GM18867 (cell line): Measurements from ENCODE around the gene CCT8L2.
"Not testable (repeated sequence)": the region's sequence is repeated elsewhere in the genome, so short reads cannot be mapped to it uniquely, and the experiment has no call there.

ENCODE experiments used
- ATAC-seq: cut with Tn5 transposase; IDR thresholded peaks from one replicate; pipeline ENCODE4 v1.9.1; 2021; ENCODE audit warnings: mild to moderate bottlenecking, moderate library complexity; ENCODE audit not compliant: unreplicated experiment

CCT8L2 gene

DNA sequence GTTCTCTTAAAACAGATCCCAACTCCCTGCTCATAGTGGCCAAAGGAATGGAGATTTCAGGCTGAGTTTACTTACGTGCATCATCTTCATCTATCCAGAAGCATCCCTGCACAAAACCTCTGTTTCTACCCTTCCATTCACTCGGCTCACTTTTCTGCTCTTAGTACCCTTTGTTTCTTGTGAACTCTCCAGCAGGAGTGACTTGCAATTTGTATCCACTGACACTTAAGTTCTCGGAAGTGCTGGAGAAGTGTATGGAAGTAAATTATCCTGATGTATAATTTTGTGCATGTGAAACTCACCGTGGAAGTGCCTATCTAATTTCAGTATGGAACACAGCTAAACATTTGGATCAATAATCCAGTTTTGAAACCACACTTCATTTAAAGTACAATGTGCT, 7.0 kb upstream of the CCT8L2 start:
- not testable (repeated sequence) for ATAC-seq

DNA sequence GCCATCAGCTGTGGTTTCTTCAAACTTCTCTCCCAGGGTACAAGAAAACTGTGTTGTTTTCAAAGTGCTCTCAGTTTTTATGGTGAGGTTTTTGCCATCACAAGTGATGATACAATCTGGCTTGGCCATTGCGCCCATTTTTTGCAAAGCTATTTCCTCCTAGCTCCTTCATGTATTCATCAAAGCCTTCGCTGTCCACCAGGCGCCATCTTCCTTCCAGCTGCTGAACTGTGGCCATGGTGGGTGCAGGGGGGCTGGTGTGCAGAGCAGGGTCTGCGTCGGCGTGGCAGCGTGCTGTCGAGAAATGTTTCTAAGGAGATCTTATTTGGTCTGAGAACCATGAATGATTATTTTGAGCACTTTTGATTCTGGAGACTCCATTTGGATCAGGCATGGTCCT, 2.6 kb upstream of the CCT8L2 start:
- ATAC-seq, result not testable (repeated sequence)

DNA sequence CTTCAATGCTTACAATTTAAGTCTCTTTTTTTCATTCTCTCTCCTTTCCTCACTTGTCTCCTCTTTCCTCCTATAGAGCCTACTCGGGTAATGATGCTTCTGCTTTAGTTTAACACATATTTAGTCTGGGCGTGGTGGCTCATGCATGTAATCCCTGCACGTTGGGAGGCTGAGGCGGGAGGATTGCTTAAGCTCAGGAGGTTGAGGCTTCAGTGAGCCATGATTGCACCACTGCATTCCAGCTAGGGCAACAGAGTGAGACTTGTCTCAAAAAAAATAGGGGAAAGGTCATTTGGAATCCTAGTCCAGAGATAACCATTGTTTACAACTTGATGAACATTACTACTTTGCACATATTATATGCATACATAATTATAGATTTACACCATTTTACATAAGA, 1.4 kb upstream of the CCT8L2 start:
- ATAC-seq, result no peak

DNA sequence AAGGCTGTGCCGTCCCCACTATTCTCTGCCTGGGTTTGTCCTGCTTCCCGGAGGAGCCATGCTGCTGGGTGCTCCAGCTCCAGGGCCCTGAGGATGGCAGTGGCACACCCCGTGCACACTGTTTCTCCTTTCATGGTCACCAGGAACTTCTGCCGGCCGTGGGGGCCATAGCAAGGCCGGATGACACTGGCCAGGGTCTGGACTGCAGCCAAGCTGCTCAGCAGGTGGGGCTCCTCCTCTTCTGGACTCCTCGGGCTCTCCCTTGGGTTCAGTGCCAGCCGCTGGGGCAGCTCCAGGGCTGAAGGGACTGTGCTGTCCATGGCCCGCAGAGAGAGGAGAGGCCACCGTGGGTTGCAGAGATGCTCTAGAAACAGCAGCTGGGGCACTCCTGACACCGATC, 379 bp downstream of the CCT8L2 start:
- ATAC-seq, result not testable (repeated sequence)

DNA sequence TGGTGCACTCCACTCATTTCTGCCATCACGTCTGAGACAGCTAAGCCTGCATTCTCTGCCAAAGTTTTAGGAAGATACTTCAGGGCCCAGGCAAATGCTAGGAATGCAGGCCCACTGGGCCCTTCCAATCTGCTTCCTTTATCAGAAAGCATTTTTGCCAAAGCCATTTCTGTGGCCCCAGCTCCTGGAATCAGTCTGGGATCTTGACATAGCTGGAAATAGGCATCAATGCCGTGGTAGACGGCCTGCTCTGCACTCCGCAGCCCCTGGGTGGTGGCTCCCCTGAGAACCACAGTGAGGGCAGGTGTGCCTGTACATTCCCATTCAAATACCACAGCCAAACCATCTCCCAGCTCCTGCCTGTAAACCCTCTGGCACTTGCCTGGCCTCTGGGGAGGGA, 1.5 kb downstream of the CCT8L2 start:
- ATAC-seq, result not testable (repeated sequence)

DNA sequence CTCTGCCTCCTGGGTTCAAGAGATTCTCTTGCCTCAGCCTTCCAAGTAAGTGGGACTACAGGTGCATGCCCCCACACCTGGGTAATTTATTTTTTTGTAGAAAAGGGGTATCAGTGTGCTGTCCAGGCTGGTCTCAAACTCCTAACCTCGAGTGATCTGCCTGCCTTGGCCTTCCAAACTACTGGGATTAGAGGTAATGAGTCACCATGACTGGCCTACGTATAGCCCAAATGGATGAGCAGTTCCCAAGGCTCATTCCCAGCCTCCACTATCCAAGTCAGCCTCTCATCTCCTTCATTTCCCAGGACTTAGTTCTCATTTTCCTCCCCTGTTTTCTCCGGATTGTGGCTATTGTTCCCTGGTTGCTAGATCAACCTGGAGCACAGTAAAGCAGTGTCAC, 5.6 kb downstream of the CCT8L2 start:
- no peak for ATAC-seq

DNA sequence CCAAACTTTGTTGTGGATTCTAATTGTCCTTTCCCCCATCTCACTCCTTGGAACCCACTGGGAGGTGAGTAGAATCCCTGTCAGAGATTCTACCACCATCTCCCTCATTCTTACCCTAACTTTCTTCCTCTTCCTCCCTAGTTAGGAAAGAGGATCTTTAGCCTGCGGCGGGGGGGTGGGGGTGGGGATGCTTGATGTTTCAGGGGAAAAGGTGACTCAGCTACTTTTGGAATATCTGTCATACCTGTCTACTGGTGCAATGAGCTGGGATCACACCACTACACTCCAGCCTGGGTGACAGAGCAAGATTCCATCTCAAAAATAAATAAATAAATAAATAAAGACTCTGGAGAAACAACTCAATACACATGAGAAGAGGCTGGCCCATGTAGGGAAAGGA, 6.4 kb downstream of the CCT8L2 start:
- ATAC-seq, result no peak

DNA sequence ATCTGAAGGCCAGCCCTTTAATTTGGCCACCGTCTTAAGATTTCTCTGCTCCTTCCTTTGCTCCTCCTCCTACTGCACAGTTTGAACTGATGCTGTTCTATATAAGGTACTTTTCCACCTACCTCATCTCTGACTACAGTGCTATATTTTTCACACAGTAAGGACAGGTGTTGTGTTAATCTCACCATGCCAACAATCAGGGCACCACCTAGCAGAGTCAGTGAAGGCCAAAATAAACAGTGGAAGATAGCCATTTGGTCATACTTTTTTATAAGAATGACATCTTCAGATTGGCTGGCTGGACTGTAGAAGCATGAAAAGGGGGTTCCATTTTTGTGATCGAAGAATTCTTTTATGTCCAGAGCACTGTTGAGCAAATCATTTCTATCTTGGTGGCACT, 11.7 kb downstream of the CCT8L2 start:
- ATAC-seq, result not testable (repeated sequence)

DNA sequence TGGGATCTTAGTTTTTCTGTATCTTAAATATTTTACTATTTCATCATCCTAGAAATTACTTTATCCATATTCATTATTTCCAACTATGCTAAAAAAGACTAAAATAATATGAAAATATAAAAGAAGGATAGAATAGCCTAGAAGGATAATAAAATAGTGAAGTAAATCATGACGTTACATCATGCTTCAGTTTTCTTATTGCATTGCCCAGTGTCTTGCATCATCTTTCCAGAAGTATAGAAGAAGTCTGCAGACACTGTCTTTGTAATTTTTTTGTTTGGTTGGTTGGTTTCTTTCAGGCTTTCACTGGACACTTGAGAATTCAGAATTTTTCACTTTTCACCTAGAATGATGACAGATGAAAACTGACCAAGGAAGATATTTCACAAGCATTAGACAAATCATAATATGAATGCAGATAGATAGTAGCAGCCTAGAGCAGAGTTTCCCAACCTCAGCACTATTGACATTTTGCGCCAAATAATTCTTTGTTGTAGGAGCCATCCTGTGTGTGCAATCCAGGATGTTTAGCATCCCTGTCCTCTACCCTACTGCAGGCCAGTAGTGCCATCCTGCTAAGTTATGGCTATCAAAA, 23.3 kb downstream of the CCT8L2 start:
- not testable (repeated sequence) for ATAC-seq

DNA sequence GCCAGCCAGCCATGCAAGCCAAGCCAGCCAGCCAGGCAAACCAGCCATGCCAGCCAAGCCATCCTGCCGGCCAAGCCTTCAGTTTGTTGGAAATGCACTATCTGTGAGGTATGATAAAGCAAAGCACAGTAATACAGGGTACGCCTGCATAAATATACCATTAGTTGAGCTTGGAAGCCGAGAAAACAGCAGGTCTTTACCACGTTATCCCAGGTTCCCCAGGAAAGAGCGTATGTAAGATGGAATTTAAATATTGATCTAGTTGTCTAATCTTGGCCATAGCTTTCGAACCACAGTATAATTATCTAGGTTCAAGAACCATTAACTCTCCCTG, 24.2 kb downstream of the CCT8L2 start:
- no peak for ATAC-seq

DNA sequence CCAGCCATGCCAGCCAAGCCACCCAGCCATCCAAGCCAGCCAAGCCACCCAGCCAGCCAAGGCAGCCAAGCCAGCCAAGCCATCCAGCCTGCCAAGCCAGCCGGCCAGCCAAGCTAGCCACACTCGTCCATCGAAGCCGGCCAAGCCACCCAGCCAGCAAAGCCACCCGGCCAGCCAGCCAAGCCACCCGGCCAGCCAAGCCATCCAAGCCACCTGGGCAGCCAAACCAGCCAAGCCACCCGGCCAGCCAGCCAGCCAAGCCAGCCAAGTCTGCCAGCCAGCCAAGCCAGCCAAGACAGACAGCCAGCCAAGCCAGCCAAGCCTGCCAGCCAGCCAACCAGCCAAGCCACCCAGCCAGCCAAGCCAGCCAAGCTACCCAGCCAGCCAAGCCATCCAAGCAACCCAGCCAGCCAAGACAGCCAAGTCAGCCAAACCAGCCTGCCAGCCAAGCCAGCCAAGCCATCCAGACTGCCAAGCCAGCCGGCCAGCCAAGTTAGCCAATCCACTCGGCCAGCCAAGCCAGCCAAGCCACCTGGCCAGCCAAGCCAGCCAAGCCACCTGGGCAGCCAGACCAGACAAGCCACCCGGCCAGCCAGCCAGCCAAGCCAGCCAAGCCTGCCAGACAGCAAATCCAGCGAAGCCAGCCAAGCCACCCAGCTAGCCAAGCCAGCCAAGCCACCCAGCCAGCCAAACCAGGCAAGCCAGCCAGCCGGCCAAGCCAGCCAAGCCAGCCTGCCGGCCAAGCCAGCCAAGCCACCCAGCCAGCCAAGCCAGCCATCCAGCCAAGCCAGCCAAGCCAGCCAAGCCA, 24.8 kb downstream of the CCT8L2 start:
- ATAC-seq, result not testable (repeated sequence)

DNA sequence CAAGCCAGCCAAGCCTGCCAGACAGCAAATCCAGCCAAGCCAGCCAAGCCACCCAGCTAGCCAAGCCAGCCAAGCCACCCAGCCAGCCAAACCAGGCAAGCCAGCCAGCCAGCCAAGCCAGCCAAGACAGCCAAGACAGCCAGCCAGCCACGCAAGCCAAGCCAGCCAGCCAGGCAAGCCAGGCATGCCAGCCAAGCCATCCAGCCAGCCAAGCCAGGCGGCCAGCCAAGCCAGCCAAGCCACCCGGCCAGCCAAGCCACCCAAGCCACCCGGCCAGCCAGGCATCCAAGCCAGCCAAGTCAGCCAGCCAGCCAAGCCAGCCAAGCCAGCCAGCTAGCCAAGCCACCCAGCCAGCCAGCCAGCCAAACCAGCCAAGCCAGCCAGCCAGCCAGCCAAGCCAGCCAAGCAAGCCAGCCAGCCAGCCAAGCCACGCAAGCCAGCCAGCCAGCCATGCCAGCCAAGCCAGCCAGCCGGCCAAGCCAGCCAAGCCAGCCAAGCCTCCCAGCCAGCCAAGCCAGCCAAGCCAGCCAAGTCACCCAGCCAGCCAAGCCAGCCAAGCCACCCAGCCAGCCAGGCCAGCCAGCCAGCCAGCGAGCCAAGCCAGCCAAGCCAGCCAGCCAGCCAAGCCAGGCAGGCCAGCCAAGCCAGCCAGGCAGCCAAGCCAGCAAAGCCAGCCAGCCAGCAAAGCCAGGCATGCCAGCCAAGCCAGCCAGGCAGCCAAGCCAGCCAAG, 26.0 kb downstream of the CCT8L2 start:
- ATAC-seq, result not testable (repeated sequence)

DNA sequence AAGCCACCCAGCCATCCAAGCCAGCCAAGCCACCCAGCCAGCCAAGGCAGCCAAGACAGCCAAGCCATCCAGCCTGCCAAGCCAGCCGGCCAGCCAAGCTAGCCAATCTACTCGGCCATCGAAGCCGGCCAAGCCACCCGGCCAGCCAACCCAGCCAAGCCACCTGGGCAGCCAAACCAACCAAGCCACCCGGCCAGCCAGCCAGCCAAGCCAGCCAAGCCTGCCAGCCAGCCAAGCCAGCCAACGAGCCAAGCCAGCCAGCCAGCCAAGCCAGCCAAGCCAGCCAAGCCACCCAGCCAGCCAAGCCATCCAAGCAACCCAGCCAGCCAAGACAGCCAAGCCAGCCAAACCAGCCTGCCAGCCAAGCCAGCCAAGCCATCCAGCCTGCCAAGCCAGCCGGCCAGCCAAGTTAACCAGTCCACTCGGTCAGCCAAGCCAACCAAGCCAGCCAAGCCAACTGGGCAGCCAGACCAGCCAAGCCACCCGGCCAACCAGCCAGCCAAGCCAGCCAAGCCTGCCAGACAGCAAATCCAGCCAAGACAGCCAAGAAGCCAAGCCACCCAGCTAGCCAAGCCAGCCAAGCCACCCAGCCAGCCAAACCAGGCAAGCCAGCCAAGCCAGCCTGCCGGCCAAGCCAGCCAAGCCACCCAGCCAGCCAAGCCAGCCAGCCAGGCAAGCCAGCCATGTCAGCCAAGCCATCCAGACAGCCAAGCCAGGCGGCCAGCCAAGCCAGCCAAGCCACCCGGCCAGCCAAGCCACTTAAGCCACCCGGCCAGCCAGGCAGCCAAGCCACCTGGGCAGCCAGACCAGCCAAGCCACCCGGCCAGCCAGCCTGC, 26.8 kb downstream of the CCT8L2 start:
- ATAC-seq, result not testable (repeated sequence)

DNA sequence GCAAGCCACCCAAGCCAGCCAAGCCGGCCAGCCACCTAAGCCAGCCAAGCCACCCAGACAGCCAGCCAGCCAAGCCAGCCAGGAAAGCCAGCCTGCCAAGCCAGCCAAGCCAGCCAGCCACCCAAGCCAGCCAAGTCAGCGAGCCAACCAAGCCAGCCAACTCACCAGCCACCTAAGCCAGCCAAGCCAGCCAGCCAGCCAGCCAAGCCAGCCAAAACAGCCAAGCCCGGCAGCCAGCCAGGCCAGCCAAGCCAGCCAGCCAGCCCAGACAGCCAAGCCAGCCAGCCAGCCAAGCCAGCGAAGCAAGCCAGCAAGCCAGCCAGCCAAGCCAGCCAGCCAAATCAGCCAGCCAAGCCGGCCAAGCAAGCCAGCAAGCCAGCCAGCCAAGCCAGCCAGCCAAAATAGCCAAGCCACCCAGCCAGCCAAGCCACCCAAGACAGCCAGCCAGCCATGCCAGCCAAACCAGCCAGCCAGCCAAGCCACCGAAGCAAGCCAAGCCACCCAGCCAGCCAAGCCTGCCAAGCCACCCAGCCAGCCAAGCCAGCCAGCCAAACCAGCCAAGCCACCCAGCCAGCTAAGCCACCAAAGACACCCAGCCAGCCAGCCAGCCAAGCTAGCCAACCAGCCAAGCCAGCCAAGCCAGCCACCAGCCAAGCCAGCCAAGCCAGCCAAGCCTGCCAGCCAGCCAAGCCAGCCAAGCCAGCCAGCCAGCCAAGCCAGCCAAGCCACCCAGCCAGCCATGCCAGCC, 27.6 kb downstream of the CCT8L2 start:
- not testable (repeated sequence) for ATAC-seq

DNA sequence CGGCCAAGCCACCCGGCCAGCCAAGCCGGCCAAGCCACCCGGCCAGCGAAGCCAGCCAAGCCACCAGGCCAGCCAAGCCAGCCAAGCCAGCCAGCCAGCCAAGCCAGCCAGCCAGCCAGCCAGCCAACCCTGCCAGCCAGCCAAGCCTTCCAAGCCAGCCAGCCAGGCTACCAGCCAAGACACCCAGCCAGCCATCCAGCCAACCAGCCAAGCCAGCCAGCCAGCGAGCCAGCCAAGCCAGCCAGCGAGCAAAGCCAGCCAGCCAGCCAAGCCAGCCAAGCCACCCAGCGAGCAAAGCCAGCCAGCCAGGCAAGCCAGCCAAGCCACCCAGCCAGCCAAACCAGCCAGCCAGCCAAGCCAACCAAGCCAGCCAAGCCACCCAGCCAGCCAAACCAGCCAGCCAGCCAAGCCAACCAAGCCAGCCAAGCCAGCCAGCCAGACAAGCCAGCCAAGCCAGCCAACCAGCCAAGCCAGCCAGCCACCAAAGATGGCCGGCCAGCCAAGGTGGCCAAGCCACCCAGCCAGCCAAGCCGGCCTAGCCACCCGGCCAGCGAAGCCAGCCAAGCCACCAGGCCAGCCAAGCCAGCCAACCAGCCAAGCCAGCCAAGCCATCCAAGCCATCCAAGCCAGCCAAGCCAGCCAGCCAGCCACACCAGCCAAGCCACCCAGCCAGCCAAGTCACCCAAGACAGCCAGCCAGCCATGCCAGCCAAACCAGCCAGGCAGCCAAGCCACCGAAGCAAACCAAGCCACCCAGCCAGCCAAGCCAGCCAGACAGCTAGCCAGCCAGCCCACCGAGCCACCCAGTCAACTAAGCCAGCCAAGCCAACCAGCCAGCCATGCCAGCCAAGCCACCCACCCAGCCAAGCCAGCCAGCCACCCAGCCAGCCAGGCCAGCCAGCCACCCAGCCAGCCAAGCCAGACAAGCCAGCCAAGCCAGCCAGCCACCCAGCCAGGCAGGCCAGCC, 28.8 kb downstream of the CCT8L2 start:
- ATAC-seq, result no peak

DNA sequence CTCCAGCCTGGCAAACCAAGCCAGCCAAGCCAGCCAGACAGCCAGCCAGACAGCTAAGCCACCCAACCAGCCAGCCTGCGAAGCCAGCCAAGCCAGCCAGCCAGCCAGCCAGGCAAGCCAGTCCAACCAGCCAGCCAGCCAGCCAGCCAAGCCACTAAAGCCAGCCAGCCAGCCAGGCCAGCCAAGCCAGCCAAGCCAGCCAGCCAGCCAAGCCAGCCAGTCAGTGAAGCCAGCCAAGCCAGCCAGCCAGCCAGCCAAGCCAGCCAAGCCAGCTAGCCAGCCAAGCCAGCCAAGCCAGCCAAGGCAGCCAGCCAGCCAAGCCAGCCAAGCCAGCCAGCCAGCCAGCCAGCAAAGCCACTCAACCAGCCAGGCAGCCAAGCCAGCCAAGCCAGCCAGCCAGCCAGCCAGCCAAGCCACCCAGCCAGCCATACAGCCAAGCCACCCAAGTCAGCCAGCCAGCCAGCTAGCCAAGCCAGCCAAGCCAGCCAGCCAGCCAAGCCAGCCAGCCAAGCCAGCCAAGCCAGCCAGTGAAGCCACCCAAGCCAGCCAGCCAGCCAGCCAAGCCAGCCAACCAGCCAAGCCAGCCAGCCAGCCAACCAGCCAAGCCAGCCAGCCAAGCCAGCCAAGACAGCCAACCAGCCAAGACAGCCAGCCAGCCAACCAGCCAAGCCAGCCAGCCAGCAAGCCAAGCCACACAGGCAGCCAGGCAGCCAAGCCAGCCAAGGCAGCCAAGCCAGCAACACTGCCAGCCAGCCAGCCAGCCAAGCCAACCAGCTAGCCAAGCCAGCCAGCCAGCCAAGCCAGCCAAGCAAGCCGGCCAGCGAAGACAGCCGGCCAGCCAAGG, 29.7 kb downstream of the CCT8L2 start:
- ATAC-seq, result no peak

DNA sequence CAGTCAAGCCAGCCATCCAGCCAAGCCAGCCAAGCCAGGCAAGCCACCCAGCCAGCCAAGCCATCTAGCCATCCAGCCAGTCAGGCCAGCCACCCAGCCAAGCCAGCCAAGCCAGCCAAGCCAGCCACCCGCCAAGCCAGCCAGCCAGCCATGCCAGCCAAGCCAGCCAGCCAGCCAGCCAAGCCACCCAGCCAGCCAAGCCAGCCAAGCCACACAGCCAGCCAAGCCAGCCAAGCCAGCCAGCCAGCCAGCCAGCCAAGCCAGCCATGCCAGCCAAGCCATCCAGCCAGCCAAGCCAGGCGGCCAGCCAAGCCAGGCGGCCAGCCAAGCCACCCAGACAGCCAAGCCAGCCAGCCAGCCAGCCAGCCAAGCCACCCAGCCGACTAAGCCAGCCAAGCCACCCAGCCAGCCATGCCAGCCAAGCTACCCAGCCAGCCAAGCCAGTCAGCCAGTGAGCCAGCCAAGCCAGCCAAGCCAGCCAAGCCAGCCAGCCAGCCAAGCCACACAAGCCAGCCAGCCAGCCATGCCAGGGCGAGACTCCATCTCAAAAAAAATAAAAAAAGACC, 31.4 kb downstream of the CCT8L2 start:
- ATAC-seq, result not testable (repeated sequence)

DNA sequence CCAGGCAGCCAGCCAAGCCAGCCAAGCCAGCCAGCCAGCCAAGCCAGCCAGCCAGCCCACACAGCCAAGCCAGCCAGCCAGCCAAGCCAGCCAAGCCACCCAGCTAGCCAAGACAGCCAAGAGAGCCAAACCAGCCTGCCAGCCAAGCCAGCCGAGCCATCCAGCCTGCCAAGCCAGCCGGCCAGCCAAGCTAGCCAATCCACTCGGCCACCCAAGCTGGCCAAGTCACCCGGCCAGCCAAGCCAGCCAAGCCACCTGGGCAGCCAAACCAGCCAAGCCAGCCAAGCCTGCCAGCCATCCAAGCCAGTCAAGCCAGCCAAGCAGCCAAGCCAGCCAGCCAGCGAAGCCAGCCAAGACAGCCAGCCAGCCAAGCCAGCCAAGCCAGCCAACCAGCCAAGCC, 32.0 kb downstream of the CCT8L2 start:
- ATAC-seq, result not testable (repeated sequence)
